H9 (cell line): ENCODE data around the gene CACNA2D3. TPM values are rescaled to one million over a fixed set of nuclear protein-coding genes. Genes with fewer than 3 reads are reported as not detected.

Experiments
- DNase-seq: peaks from one replicate; pipeline ENCODE4 v3.0.0-alpha.2; 2017
- H2AFZ ChIP-seq: one replicate; pipeline ENCODE4 v1.6.1; 2013; ENCODE audit warnings: mild to moderate bottlenecking, low read length, control low read depth, moderate library complexity
- H2AK5ac ChIP-seq: 2 replicates; pipeline ENCODE4 v1.6.1; 2013; ENCODE audit warnings: low read length, control low read depth, mixed read lengths; ENCODE audit not compliant: insufficient read length
- H2BK120ac ChIP-seq: one replicate; pipeline ENCODE4 v1.6.1; 2013; ENCODE audit warnings: low read depth, mild to moderate bottlenecking, low read length, control low read depth, inconsistent platforms; ENCODE audit not compliant: poor library complexity, severe bottlenecking
- H2BK12ac ChIP-seq: 2 replicates; pipeline ENCODE4 v1.6.1; 2013; ENCODE audit warnings: low read length, control low read depth, mixed read lengths, low read depth; ENCODE audit not compliant: insufficient read length
- H2BK15ac ChIP-seq: 2 replicates; pipeline ENCODE4 v1.6.1; 2013; ENCODE audit warnings: low read depth, low read length, control low read depth
- H2BK20ac ChIP-seq: one replicate; pipeline ENCODE4 v1.6.1; 2013; ENCODE audit warnings: low read depth, mild to moderate bottlenecking, low read length, control low read depth, inconsistent platforms; ENCODE audit not compliant: poor library complexity, severe bottlenecking
- H2BK5ac ChIP-seq: 2 replicates; pipeline ENCODE4 v1.6.1; 2013; ENCODE audit warnings: low read length, control low read depth, mixed read lengths; ENCODE audit not compliant: insufficient read length
- H3K14ac ChIP-seq: 2 replicates; pipeline ENCODE4 v1.6.1; 2013; ENCODE audit warnings: low read length, control low read depth; ENCODE audit not compliant: insufficient read depth
- H3K18ac ChIP-seq: 2 replicates; pipeline ENCODE4 v1.6.1; 2013; ENCODE audit warnings: low read depth, mild to moderate bottlenecking, mixed read lengths, low read length, control low read depth; ENCODE audit not compliant: insufficient read length
- H3K23ac ChIP-seq: 2 replicates; pipeline ENCODE4 v1.6.1; 2013; ENCODE audit warnings: low read length, control low read depth, mixed read lengths, low read depth; ENCODE audit not compliant: insufficient read length
- H3K23me2 ChIP-seq: 2 replicates; pipeline ENCODE4 v1.6.1; 2013; ENCODE audit warnings: low read depth, mild to moderate bottlenecking, mixed read lengths, low read length, control low read depth; ENCODE audit not compliant: insufficient read length, poor library complexity, severe bottlenecking
- H3K27ac ChIP-seq: 2 replicates; pipeline ENCODE4 v1.5.1; 2013; ENCODE audit warnings: low read length, control low read depth, mixed read lengths, low read depth; ENCODE audit not compliant: insufficient read length
- H3K27me3 ChIP-seq: 2 replicates; pipeline ENCODE4 v1.6.1; 2013; ENCODE audit warnings: low read length, control low read depth, inconsistent platforms; ENCODE audit not compliant: insufficient read depth
- H3K4ac ChIP-seq: 2 replicates; pipeline ENCODE4 v1.6.1; 2013; ENCODE audit warnings: low read depth, mild to moderate bottlenecking, control low read depth, inconsistent platforms, low read length, moderate library complexity
- H3K4me1 ChIP-seq: 2 replicates; pipeline ENCODE4 v1.6.1; 2013; ENCODE audit warnings: low read length, control low read depth, inconsistent platforms; ENCODE audit not compliant: insufficient read depth
- H3K4me2 ChIP-seq: 2 replicates; pipeline ENCODE4 v1.6.1; 2013; ENCODE audit warnings: low read length, control low read depth, mixed read lengths; ENCODE audit not compliant: insufficient read length, insufficient read depth
- H3K56ac ChIP-seq: 2 replicates; pipeline ENCODE4 v1.6.1; 2013; ENCODE audit warnings: low read depth, mild to moderate bottlenecking, mixed read lengths, low read length, control low read depth; ENCODE audit not compliant: insufficient read length
- H3K79me1 ChIP-seq: 2 replicates; pipeline ENCODE4 v1.6.1; 2013; ENCODE audit warnings: low read depth, mild to moderate bottlenecking, moderate library complexity, low read length, control low read depth, inconsistent platforms; ENCODE audit not compliant: insufficient read depth, poor library complexity, severe bottlenecking
- H3K79me2 ChIP-seq: 2 replicates; pipeline ENCODE4 v1.6.1; 2013; ENCODE audit warnings: low read length, control low read depth, inconsistent platforms; ENCODE audit not compliant: insufficient read depth
- H3K9ac ChIP-seq: 2 replicates; pipeline ENCODE4 v1.6.1; 2013; ENCODE audit warnings: low read length, control low read depth, mixed read lengths; ENCODE audit not compliant: insufficient read length; ENCODE audit errors: extremely low read depth
- H3K9me3 ChIP-seq: one replicate; pipeline ENCODE4 v1.6.1; 2013; ENCODE audit warnings: low read depth, low read length, inconsistent platforms; ENCODE audit not compliant: control insufficient read depth
- H3T11ph ChIP-seq: one replicate; pipeline ENCODE4 v1.6.1; 2013; ENCODE audit warnings: mild to moderate bottlenecking, low read length, control low read depth, inconsistent platforms
- H4K20me1 ChIP-seq: one replicate; pipeline ENCODE4 v1.6.1; 2013; ENCODE audit not compliant: control insufficient read depth, insufficient read length, insufficient read depth
- H4K5ac ChIP-seq: 2 replicates; pipeline ENCODE4 v1.6.1; 2013; ENCODE audit warnings: low read depth, mild to moderate bottlenecking, mixed read lengths, low read length, control low read depth; ENCODE audit not compliant: insufficient read length
- H4K8ac ChIP-seq: replicated peaks from 2 replicates; pipeline ENCODE4 v1.6.1; 2013; ENCODE audit warnings: low read length, control low read depth, mixed read lengths, low read depth; ENCODE audit not compliant: insufficient read length
- H4K91ac ChIP-seq: 2 replicates; pipeline ENCODE4 v1.6.1; 2013; ENCODE audit warnings: low read depth, mild to moderate bottlenecking, moderate library complexity, mixed read lengths, low read length, control low read depth; ENCODE audit not compliant: insufficient read length
- H3K27ac Mint-ChIP-seq, 3 experiments: 2 replicates in 2 of 3; 3 replicates in 1 of 3; pipeline ENCODE4 v1.8.0; 2020 to 2021; ENCODE audit warnings: mixed read lengths in 3 of 3, mild to moderate bottlenecking in 1 of 3, moderate library complexity in 1 of 3
- H3K27me3 Mint-ChIP-seq: 2 replicates; pipeline ENCODE4 v1.8.0; 2021; ENCODE audit warnings: low read depth, mild to moderate bottlenecking, moderate library complexity, mixed read lengths
- H3K36me3 Mint-ChIP-seq, 3 experiments: 2 replicates in 2 of 3; 3 replicates in 1 of 3; pipeline ENCODE4 v1.8.0; 2020 to 2021; ENCODE audit warnings: low read depth in 3 of 3, mixed read lengths in 3 of 3; ENCODE audit not compliant: insufficient read depth in 1 of 3
- H3K4me1 Mint-ChIP-seq, 2 experiments: 2 replicates each; pipeline ENCODE4 v1.8.0; 2020; ENCODE audit warnings: mixed read lengths in 2 of 2
- H3K4me3 Mint-ChIP-seq, 2 experiments: 2 replicates in 1 of 2; 3 replicates in 1 of 2; pipeline ENCODE4 v1.8.0; 2020 to 2021; ENCODE audit warnings: mild to moderate bottlenecking in 2 of 2, mixed read lengths in 2 of 2, moderate library complexity in 1 of 2
- H3K9me3 Mint-ChIP-seq, 2 experiments: 2 replicates in 1 of 2; 3 replicates in 1 of 2; pipeline ENCODE4 v1.8.0; 2020; ENCODE audit warnings: mild to moderate bottlenecking in 2 of 2, mixed read lengths in 2 of 2, moderate library complexity in 1 of 2
- CTCF ChIP-seq: fragments of 200-600 bp; sonication (generic); conservative IDR thresholded peaks from 3 replicates; pipeline ENCODE4 v1.8.0; 2021; ENCODE audit warnings: antibody characterized with exemption, mild to moderate bottlenecking
- WGBS: extraction: QIAGEN DNeasy Blood & Tissue Kit; methylation state at CpG from one replicate; pipeline ENCODE4 v1.1.7; 2013; ENCODE audit warnings: missing lambda C conversion rate, low lambda C conversion rate, mixed read lengths; ENCODE audit not compliant: insufficient read length; ENCODE audit errors: extremely low coverage; 5-methylcytosine and 5-hydroxymethylcytosine counted together
- total RNA-seq: library from RNA; stranded (reverse); gene quantifications from 2 replicates; pipeline ENCODE4 v1.2.1, GENCODE V29; 2021

CACNA2D3 gene
- total RNA-seq, 1 experiment from 2014 or later: 3.2 TPM

GRCh38 chr3:54518011-54518675 is 395.8 kb downstream of the CACNA2D3 start:
- Histone ChIP-seq H3T11ph (no peak overlapping the region), H3K9ac (no peak overlapping the region), H3K27me3 (no peaks in the 10 kb centered on the region), H2BK5ac (no peak overlapping the region), H3K23ac (no peak overlapping the region), H2BK120ac (no peak overlapping the region), H4K8ac (no peak overlapping the region), H3K23me2 (no peaks in the 10 kb centered on the region), H3K56ac (no peak overlapping the region), H2BK15ac (no peak overlapping the region), H2BK12ac (no peak overlapping the region), H4K91ac (no peak overlapping the region), H2AFZ (no peak overlapping the region), H3K79me2 (no peaks in the 10 kb centered on the region), H2BK20ac (no peak overlapping the region), H2AK5ac (no peak overlapping the region), H3K9me3 (no peaks in the 10 kb centered on the region), H3K18ac (no peak overlapping the region), H3K14ac (no peak overlapping the region), H4K20me1 (no peaks in the 10 kb centered on the region), H4K5ac (no peak overlapping the region), H3K4me2 (no peak overlapping the region), H3K27ac (no peak overlapping the region), H3K4ac (no peak overlapping the region), H3K4me1 (no peaks in the 10 kb centered on the region), H3K79me1 (no peaks in the 10 kb centered on the region)
- H3K27me3 Mint-ChIP-seq: peaks cover 4% of the 10 kb centered on the region
- peaks cover 5 to 9% of the 10 kb centered on the region in 2 experiments; a peak in 4 of 5 replicates for H3K9me3 Mint-ChIP-seq
- H3K27ac Mint-ChIP-seq: no peak overlapping the region
- TF ChIP-seq CTCF: no peak
- no peak for DNase-seq
- no peak overlapping the region for H3K4me3 Mint-ChIP-seq
- no CpG with 5 or more reads among the region's 8 CpGs for WGBS
- H3K36me3 Mint-ChIP-seq: peaks cover 0 to 2% (median 0%) of the 10 kb centered on the region in 3 experiments; a peak in 2 of 7 replicates
- H3K4me1 Mint-ChIP-seq: peaks cover 0 to 2% of the 10 kb centered on the region in 2 experiments; a peak in 1 of 4 replicates
